HUES64 (cell line): ENCODE results near the gene OR2T29.
"Not testable (repeated sequence)": the region's sequence is repeated elsewhere in the genome, so short reads cannot be mapped to it uniquely, and the experiment has no call there.

Experiments used
- H3K27ac ChIP-seq: 2 replicates; pipeline ENCODE4 v1.7.0; 2013; ENCODE audit warnings: low read depth, low read length, inconsistent platforms
- H3K27me3 ChIP-seq: 2 replicates; pipeline ENCODE4 v1.6.1; 2013; ENCODE audit warnings: mild to moderate bottlenecking, low read length; ENCODE audit not compliant: insufficient read depth
- H3K36me3 ChIP-seq: 2 replicates; pipeline ENCODE4 v1.6.1; 2013; ENCODE audit warnings: mild to moderate bottlenecking, low read length; ENCODE audit not compliant: insufficient read depth
- H3K4me1 ChIP-seq: 2 replicates; pipeline ENCODE4 v1.6.1; 2013; ENCODE audit warnings: mild to moderate bottlenecking, low read length, moderate library complexity; ENCODE audit not compliant: insufficient read depth
- H3K4me3 ChIP-seq: 2 replicates; pipeline ENCODE4 v1.5.1; 2013; ENCODE audit warnings: mild to moderate bottlenecking, low read length, moderate library complexity
- H3K9ac ChIP-seq: 2 replicates; pipeline ENCODE4 v1.6.1; 2013; ENCODE audit warnings: mild to moderate bottlenecking, low read depth, low read length
- H3K9me3 ChIP-seq: 2 replicates; pipeline ENCODE4 v1.6.1; 2013; ENCODE audit warnings: low read depth, low read length; ENCODE audit not compliant: insufficient read depth
- WGBS: fragments of 150-250, 120-280 bp; methylation state at CpG from one replicate; pipeline ENCODE4 v1.1.7; 2013; ENCODE audit warnings: missing lambda C conversion rate; 5-methylcytosine and 5-hydroxymethylcytosine counted together

Gene OR2T29

GRCh38 chr1:248576260-248576980 lies 13.8 kb upstream of the OR2T29 start:
- H3K9ac ChIP-seq = no peak overlapping the region
- H3K9me3 ChIP-seq = peaks cover 45% of the 10 kb centered on the region
- no peaks in the 10 kb centered on the region for H3K36me3 ChIP-seq
- no peak overlapping the region for H3K4me3 ChIP-seq
- no peaks in the 10 kb centered on the region for H3K27me3 ChIP-seq
- H3K27ac ChIP-seq = no peak overlapping the region
- H3K4me1 ChIP-seq = no peaks in the 10 kb centered on the region
- WGBS = 76% methylated on average over 8 of the region's 9 CpGs

- WGBS = 73% methylated on average over 2 of the region's 3 CpGs
- not testable (repeated sequence) for H3K36me3 ChIP-seq, H3K27me3 ChIP-seq, H3K4me1 ChIP-seq, H3K4me3 ChIP-seq, H3K9ac ChIP-seq, H3K27ac ChIP-seq
- H3K9me3 ChIP-seq = peaks cover 32% of the 10 kb centered on the region
These were observed 12.1 kb upstream of the OR2T29 start, which contains the start of gene OR2T34 for GRCh38 chr1:248574657-248575056. TSS of gene OR2T34 (minus strand) at chr1:248574757. CDS start at chr1:248574757, 0 bp downstream.

DNA sequence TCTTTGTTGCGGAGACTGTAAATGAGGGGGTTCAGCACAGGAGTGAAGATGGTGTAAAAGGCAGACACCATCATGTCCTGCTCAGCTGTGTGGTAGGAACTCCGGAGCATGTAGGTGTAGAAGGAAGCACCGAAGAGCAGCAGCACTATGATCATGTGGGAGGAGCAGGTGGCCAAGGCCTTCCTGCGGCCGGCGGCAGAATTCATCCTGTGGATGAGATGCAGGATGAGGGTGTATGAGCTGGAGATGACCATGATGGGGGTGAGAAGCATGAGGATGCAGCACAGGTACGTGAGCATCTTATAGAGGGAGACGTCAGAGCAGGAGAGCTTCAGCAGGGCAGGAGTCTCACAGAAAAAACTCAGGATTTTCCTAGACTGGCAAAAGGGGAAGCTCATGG lies 11.3 kb upstream of the OR2T29 start:
- WGBS = 76% methylated on average over 3 of the region's 8 CpGs
- H3K9ac ChIP-seq, H3K4me1 ChIP-seq, H3K27me3 ChIP-seq, H3K27ac ChIP-seq, H3K36me3 ChIP-seq, H3K4me3 ChIP-seq: not testable (repeated sequence)
- peaks cover 29% of the 10 kb centered on the region for H3K9me3 ChIP-seq

DNA sequence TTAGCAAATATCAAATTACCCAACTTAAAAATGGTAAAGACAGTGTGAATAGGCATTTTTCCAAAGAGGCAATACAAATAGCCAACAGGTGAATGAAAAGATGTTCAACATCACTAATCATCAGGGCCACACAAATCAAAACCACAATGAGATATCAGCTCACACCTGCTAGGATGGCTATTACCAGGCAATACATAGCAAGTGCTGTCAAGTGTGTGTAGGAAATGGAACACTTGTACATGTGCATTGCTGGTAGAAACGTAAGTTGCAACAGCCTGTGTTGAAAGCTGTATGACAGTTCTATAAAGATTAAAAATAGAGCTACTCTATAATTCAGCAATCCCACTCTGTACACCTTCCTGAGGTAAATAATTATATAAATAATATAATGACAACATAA lies 9.5 kb upstream of the OR2T29 start:
- H3K36me3 ChIP-seq, H3K4me1 ChIP-seq, H3K27me3 ChIP-seq, H3K4me3 ChIP-seq, H3K9ac ChIP-seq, H3K27ac ChIP-seq: not testable (repeated sequence)
- whole genome bisulfite sequencing = no CpG with 5 or more reads among the region's 1 CpG
- peaks cover 19% of the 10 kb centered on the region for H3K9me3 ChIP-seq

DNA sequence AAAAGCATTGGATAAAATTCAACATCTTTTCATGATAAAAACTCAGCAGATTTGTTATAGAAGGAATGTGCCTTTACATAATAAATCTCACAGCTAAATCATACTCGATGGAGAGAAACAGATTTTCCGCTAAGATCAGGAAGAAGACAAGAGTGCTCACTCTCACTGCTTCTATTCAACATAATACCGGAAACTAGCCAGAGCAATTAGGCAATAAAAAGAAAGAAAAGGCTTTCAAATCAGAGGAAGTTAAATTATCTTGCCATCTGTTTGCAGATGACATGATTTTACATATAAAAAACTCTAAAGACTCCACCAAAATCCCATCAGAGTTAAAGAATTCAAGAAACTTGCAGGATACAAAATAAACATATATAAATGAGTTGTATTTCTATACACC lies 8.2 kb upstream of the OR2T29 start:
- peaks cover 14% of the 10 kb centered on the region for H3K9me3 ChIP-seq
- WGBS = 100% methylated on average over 2 of the region's 3 CpGs
- H3K36me3 ChIP-seq, H3K4me3 ChIP-seq, H3K9ac ChIP-seq, H3K4me1 ChIP-seq, H3K27ac ChIP-seq, H3K27me3 ChIP-seq: not testable (repeated sequence)

DNA sequence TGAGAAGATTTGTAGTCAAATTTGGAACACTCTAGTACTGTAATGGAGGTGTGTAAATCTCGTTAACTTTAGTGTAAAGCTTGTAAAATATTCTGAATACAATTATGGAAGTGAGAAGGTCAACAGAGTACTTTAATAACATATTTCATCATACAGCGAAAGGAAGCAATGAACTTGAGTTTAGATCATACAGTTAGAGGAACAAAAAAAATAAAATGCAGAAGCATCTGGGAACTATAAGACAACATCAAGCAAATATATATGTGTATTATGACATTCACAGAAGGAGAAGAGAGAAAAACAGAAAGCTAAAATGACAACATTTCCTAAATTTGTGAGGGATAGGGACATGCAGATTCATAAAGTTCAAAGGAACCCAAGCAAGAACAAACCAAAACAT lies 6.5 kb upstream of the OR2T29 start:
- not testable (repeated sequence) for H3K27me3 ChIP-seq, H3K9ac ChIP-seq, H3K4me1 ChIP-seq, H3K36me3 ChIP-seq, H3K27ac ChIP-seq, H3K4me3 ChIP-seq
- WGBS = 33% methylated on average over 1 of the region's 2 CpGs
- H3K9me3 ChIP-seq = peaks cover 23% of the 10 kb centered on the region

DNA sequence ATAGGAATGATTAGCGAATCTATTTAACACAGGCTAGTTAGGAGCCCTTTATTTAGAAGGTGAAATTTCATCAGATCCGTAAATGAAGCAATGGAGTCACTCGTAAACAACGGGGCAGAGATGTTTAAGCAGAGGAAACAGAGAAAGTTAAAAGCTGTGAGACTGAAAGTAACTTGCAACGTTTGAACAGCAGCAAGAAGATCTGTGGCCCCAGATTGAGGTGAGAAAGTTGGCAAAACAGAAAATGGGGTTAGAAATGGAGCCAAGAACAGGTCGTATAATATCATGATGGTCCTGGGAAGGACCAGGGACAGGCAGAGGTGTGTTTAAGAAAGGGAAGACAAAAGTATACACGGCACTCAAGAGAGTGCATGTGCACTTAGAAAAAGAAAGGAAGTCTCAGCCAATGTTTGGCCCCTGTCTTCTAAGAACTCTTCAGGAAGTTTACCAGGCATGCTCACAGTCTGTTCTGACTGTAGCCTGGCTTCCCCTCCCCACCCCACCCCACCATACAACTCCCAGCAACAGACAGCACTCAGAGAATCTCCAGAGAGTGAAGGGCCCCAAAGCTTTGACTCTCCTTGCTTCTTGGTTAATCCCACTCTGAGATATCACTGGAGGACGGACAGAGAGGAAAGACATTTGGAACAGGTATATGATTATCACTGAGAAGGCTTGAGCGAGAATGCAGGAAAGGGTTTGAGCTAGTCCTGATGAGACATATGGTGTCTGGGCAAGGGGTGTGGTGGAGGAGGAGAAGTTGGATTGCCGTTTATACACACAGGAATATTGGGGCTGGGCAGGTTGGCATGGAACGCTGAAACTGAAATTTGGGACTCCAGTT lies 3.2 kb upstream of the OR2T29 start:
- WGBS = 69% methylated on average over 10 of the region's 11 CpGs
- H3K9ac ChIP-seq, H3K4me3 ChIP-seq: not testable (repeated sequence)

GRCh38 chr1:248551027-248551426 lies 11.5 kb downstream of the OR2T29 start:
- H3K27ac ChIP-seq, H3K4me3 ChIP-seq, H3K4me1 ChIP-seq, H3K27me3 ChIP-seq, H3K36me3 ChIP-seq, H3K9me3 ChIP-seq, H3K9ac ChIP-seq: not testable (repeated sequence)
- no CpG with 5 or more reads among the region's 6 CpGs for WGBS

More for the DNA sequence above, 3.2 kb upstream of the OR2T29 start:
- H3K4me1 ChIP-seq, H3K36me3 ChIP-seq, H3K27me3 ChIP-seq, H3K27ac ChIP-seq: not testable (repeated sequence)
- H3K9me3 ChIP-seq = peaks cover 20% of the 10 kb centered on the region

- not testable (repeated sequence) for H3K36me3 ChIP-seq, H3K9ac ChIP-seq, H3K9me3 ChIP-seq, H3K4me1 ChIP-seq, H3K27ac ChIP-seq, H3K4me3 ChIP-seq, H3K27me3 ChIP-seq
- WGBS = no CpG with 5 or more reads among the region's 2 CpGs
These were observed 15.2 kb downstream of the OR2T29 start for GRCh38 chr1:248547383-248547782.

GRCh38 chr1:248537449-248537848 lies 25.1 kb downstream of the OR2T29 start:
- not testable (repeated sequence) for H3K27ac ChIP-seq, H3K9me3 ChIP-seq, H3K4me3 ChIP-seq, H3K4me1 ChIP-seq, H3K9ac ChIP-seq, H3K27me3 ChIP-seq, H3K36me3 ChIP-seq

DNA sequence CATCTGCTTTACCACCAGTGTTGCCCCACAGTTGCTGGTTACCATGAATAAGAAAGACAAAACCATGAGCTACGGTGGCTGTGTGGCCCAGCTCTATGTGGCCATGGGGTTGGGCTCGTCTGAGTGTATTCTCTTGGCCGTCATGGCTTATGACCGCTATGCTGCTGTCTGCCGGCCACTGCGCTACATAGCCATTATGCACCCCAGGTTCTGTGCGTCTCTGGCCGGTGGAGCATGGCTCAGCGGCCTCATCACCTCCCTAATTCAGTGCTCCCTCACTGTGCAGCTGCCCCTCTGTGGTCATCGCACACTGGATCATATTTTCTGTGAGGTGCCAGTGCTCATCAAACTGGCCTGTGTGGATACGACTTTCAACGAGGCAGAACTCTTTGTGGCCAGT lies 40.7 kb downstream of the OR2T29 start:
- WGBS = 81% methylated on average over 12 of the region's 12 CpGs
- Histone ChIP-seq H3K4me3 (no peak overlapping the region), H3K36me3 (no peaks in the 10 kb centered on the region), H3K9me3 (peaks cover 63% of the 10 kb centered on the region), H3K27ac (no peak overlapping the region), H3K4me1 (no peaks in the 10 kb centered on the region), H3K9ac (no peak overlapping the region), H3K27me3 (no peaks in the 10 kb centered on the region)
